ENCODE results near the gene HAUS8. TPM values are rescaled to one million over a fixed set of nuclear protein-coding genes. Genes with fewer than 3 reads are reported as not detected.

The HAUS8 gene
- 8.3 and 8.8 TPM in 2 replicates for total RNA-seq

GRCh38 chr19:17075035-17075863 lies at the start of gene HAUS8, which contains the start of gene MYO9B:
Gene HAUS8, minus strand, starts transcription at chr19:17075452. Its CDS starts 30 bp downstream, at chr19:17075422.
Gene MYO9B, plus strand, starts transcription at chr19:17075777. Its CDS starts 25,941 bp downstream, at chr19:17101718.

GRCh38 chr19:17026706-17027534 lies 48.3 kb downstream of the HAUS8 start, which contains the start of gene CPAMD8:
Gene CPAMD8, minus strand, starts transcription at chr19:17026810. Its CDS starts 168 bp downstream, at chr19:17026642.

Other genes with a start within 250 kb of the HAUS8 start
- gene SIN3B, start 246.1 kb downstream of the HAUS8 start, total RNA-seq = 54.7 and 64.3 TPM in 2 replicates
- gene F2RL3, start 186.5 kb downstream of the HAUS8 start, total RNA-seq = 2.4 and 2.7 TPM in 2 replicates
- gene CPAMD8, start 48.6 kb downstream of the HAUS8 start, total RNA-seq = 0.22 and 0.66 TPM in 2 replicates
- 88.3 and 94.1 TPM in 2 replicates for gene MYO9B, start 325 bp upstream of the HAUS8 start, total RNA-seq
- gene USE1, start 139.9 kb upstream of the HAUS8 start, total RNA-seq = 10.5 and 18.6 TPM in 2 replicates
- 5.5 and 5.9 TPM in 2 replicates for gene OCEL1, start 150.8 kb upstream of the HAUS8 start, total RNA-seq
- gene NR2F6, start 170.5 kb upstream of the HAUS8 start, total RNA-seq = 20.1 and 36.8 TPM in 2 replicates
- gene USHBP1, start 189.3 kb upstream of the HAUS8 start, total RNA-seq = 7.0 and 15.1 TPM in 2 replicates
- 89.1 and 89.2 TPM in 2 replicates for gene BABAM1, start 192.0 kb upstream of the HAUS8 start, total RNA-seq
- gene ANKLE1, start 206.4 kb upstream of the HAUS8 start, total RNA-seq = 1.5 and 1.6 TPM in 2 replicates
- gene ABHD8, start 228.0 kb upstream of the HAUS8 start, total RNA-seq = 6.3 and 9.0 TPM in 2 replicates
- 40.0 and 48.0 TPM in 2 replicates for gene MRPL34, start 230.4 kb upstream of the HAUS8 start, total RNA-seq
- 26.6 and 27.0 TPM in 2 replicates for gene DDA1, start 234.1 kb upstream of the HAUS8 start, total RNA-seq